ENCODE data around the gene NDUFAF3. TPM values are rescaled to one million over a fixed set of nuclear protein-coding genes. Genes with fewer than 3 reads are reported as not detected.

NDUFAF3 gene
- total RNA-seq, 2 donors from 2014 or later = 182 to 297 TPM

DNA sequence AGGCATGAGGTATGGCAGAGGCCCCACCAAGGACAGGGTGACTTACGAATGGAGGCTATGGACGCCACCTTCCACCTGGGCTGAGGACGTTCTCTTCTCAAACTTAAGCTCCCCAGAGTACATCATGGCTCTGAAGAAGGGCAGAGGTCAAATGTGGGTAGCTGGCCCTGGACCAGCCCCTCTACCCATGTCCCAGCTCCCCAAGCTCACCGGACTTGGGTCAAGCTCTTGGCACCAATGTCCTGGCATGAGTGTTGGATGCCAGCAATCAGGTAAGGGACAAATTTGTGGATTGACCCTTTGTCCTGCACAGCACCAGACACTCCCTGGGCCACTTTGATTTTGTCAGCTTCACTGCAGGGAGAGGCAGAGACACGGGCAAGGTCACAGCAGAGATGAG lies 2.5 kb downstream of the NDUFAF3 start:
- TF ChIP-seq, protein P1, sequence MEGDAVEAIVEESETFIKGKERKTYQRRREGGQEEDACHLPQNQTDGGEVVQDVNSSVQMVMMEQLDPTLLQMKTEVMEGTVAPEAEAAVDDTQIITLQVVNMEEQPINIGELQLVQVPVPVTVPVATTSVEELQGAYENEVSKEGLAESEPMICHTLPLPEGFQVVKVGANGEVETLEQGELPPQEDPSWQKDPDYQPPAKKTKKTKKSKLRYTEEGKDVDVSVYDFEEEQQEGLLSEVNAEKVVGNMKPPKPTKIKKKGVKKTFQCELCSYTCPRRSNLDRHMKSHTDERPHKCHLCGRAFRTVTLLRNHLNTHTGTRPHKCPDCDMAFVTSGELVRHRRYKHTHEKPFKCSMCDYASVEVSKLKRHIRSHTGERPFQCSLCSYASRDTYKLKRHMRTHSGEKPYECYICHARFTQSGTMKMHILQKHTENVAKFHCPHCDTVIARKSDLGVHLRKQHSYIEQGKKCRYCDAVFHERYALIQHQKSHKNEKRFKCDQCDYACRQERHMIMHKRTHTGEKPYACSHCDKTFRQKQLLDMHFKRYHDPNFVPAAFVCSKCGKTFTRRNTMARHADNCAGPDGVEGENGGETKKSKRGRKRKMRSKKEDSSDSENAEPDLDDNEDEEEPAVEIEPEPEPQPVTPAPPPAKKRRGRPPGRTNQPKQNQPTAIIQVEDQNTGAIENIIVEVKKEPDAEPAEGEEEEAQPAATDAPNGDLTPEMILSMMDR (IDR thresholded peaks at IDR 0.05) = no peak
- no peaks in the 10 kb centered on the region for H3K27me3 ChIP-seq
- H3K9me3 ChIP-seq = no peaks in the 10 kb centered on the region
- H3K4me3 ChIP-seq = no peak overlapping the region
- peaks cover 0 to 57% of the 10 kb centered on the region in 2 donors for H3K4me1 ChIP-seq
- H3K36me3 ChIP-seq = peaks cover 41% of the 10 kb centered on the region
- DNase-seq (ENCODE audit: low spot score) = no peak
- no peak overlapping the region for H3K27ac ChIP-seq

DNA sequence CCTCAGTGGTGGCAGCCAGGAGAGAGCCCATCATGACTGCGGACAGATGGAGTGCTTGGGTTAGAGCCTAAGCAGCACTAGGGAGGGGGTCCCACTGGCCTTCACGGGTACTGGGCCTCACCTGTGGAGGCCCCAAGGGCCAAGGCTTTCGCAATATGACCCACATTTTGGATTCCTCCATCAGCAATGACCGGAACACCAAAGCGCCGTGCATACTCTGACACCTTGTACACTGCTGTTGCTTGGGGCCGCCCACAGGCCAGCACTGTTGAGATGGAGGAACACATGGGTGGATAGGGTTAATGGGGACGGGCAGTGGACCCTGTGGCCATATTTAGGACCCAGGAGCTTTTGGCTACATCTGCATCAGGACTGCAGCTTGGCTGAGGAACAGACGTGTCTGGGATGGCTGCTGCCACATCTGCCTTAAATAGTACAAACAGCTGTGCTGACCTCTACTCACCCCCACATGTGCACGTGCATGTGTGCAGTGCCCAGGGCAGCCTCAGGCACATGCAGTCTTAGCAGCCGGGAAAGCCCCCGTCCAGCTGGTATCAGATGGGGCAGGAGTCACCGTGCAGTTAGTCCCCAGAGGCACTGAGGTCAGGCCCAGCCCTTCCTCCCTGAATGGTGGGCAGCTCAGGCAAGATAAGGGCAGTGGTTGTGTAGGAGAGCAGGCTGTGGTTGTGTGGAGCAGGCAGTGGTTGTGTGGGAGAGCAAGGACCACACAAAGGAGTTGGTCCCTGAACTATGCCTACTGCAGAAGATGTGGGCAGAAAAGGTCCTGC lies 3.3 kb downstream of the NDUFAF3 start:
- H3K4me3 ChIP-seq = no peak overlapping the region
- DNase-seq (ENCODE audit: low spot score) = no peak
- peaks cover 42% of the 10 kb centered on the region for H3K36me3 ChIP-seq
- TF ChIP-seq, protein P1 (IDR thresholded peaks at IDR 0.05) = no peak
- H3K27me3 ChIP-seq = no peaks in the 10 kb centered on the region
- H3K4me1 ChIP-seq = peaks cover 0 to 49% of the 10 kb centered on the region in 2 donors
- no peaks in the 10 kb centered on the region for H3K9me3 ChIP-seq
- H3K27ac ChIP-seq = no peak overlapping the region

- no peak overlapping the region for H3K4me3 ChIP-seq
- TF ChIP-seq, protein P1 (IDR thresholded peaks at IDR 0.05) = no peak
- no peaks in the 10 kb centered on the region for H3K9me3 ChIP-seq
- H3K27me3 ChIP-seq = no peaks in the 10 kb centered on the region
- H3K36me3 ChIP-seq = peaks cover 50% of the 10 kb centered on the region
- H3K27ac ChIP-seq = no peak overlapping the region
- peaks cover 0 to 42% of the 10 kb centered on the region in 2 donors for H3K4me1 ChIP-seq
- DNase-seq (ENCODE audit: low spot score) = no peak
These were observed 4.0 kb downstream of the NDUFAF3 start for GRCh38 chr3:49025793-49026520.

DNA sequence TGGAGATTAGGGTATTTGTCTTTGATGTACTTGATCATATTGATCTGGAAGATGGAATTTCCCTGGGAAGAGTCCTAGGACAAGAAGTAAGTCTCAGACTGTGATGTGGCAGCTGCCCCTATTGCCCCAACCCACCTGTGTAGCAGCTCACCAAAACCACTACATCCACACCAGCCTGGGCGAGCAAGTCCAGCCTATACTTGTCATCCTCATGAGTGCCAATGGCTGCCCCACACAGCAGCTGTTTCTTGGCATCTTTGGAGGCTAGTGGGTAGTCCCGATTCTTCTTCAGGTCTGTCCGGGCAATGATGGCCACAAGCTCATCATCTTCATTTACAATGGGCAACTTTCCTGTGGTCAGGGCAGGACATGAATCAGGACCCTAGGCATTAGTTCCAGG lies 4.6 kb downstream of the NDUFAF3 start:
- TF ChIP-seq, protein P1 (IDR thresholded peaks at IDR 0.05) = no peak
- Histone ChIP-seq H3K27ac (no peak overlapping the region), H3K4me1 (peaks cover 0 to 40% of the 10 kb centered on the region in 2 donors), H3K4me3 (no peak overlapping the region), H3K9me3 (no peaks in the 10 kb centered on the region), H3K36me3 (peaks cover 56% of the 10 kb centered on the region), H3K27me3 (no peaks in the 10 kb centered on the region)
- DNase-seq (ENCODE audit: low spot score) = no peak

- no peak for DNase-seq (ENCODE audit: low spot score)
- peak overlapping the region; percentile 96 to 98 for H3K27ac ChIP-seq
- peaks cover 67% of the 10 kb centered on the region for H3K36me3 ChIP-seq
- peaks cover 0 to 37% of the 10 kb centered on the region in 2 donors for H3K4me1 ChIP-seq
- H3K9me3 ChIP-seq = no peaks in the 10 kb centered on the region
- no peaks in the 10 kb centered on the region for H3K27me3 ChIP-seq
- H3K4me3 ChIP-seq = no peak overlapping the region
- TF ChIP-seq, protein P1 (IDR thresholded peaks at IDR 0.05) = no peak
These were observed 5.7 kb downstream of the NDUFAF3 start for GRCh38 chr3:49027634-49028033.
